ENCODE data around the gene ZSWIM9.

GRCh38 chr19:48136547-48136946 lies 33.9 kb upstream of the ZSWIM9 start:
- TF ChIP-seq EZH2 (IDR thresholded peaks at IDR 0.05; ENCODE audit: low read length, unreplicated experiment) = no peak
- no peak for TF ChIP-seq CTCF (conservative IDR thresholded peaks at IDR 0.05; ENCODE audit: low read depth, low read length)
- TF ChIP-seq EZH2phosphoT487 (IDR thresholded peaks at IDR 0.05; ENCODE audit: borderline replicate concordance, low read length) = no peak

Measured in PC-3 (cell line).